Measurements from ENCODE around the gene RCAN1.

GRCh38 chr21:34619841-34620665 lies 5.1 kb upstream of the RCAN1 start:
- TF ChIP-seq KLF7 (tag by site-specific recombination; IDR thresholded peaks at IDR 0.05; ENCODE audit: borderline replicate concordance): no peak
- TF ChIP-seq ZNF580 (tag by site-specific recombination; IDR thresholded peaks at IDR 0.05): no peak
- no peak for TF ChIP-seq ZNF140 (tag by site-specific recombination; IDR thresholded peaks at IDR 0.05)
- no peak for TF ChIP-seq CTCF (tag by site-specific recombination; IDR thresholded peaks at IDR 0.05)
- TF ChIP-seq ZBTB44 (tag by site-specific recombination; IDR thresholded peaks at IDR 0.05): no peak
- no peak for TF ChIP-seq ZNF121 (tag by site-specific recombination; IDR thresholded peaks at IDR 0.05)
- TF ChIP-seq TCF7L2 (IDR thresholded peaks at IDR 0.05; ENCODE audit: borderline replicate concordance, low read depth, low read length): no peak
- TF ChIP-seq MYNN (tag by site-specific recombination; IDR thresholded peaks at IDR 0.05; ENCODE audit: borderline replicate concordance): no peak
